Neural crest cell (in vitro differentiated cells): ENCODE results near the gene TP53AIP1. TPM values are rescaled to one million over a fixed set of nuclear protein-coding genes. Genes with fewer than 3 reads are reported as not detected.

Experiments
- DNase-seq: peaks from one replicate; pipeline ENCODE4 v3.0.0; 2021; ENCODE audit warnings: low read depth, mixed read lengths, low spot score
- H3K27ac Mint-ChIP-seq: one replicate; pipeline ENCODE4 v1.8.0; 2021; ENCODE audit warnings: mild to moderate bottlenecking, mixed read lengths; ENCODE audit not compliant: unreplicated experiment
- H3K27me3 Mint-ChIP-seq: 2 replicates; pipeline ENCODE4 v1.8.0; 2021; ENCODE audit warnings: low read depth, mild to moderate bottlenecking, mixed read lengths
- H3K36me3 Mint-ChIP-seq: 2 replicates; pipeline ENCODE4 v1.8.0; 2021; ENCODE audit warnings: low read depth, mild to moderate bottlenecking, mixed read lengths
- H3K4me1 Mint-ChIP-seq: 2 replicates; pipeline ENCODE4 v1.8.0; 2021; ENCODE audit warnings: mixed read lengths
- H3K4me3 Mint-ChIP-seq: one replicate; pipeline ENCODE4 v1.8.0; 2021; ENCODE audit warnings: mild to moderate bottlenecking, mixed read lengths
- H3K9me3 Mint-ChIP-seq: 2 replicates; pipeline ENCODE4 v1.8.0; 2021; ENCODE audit warnings: mixed read lengths
- CTCF ChIP-seq: fragments of 200-600 bp; sonication (generic); conservative IDR thresholded peaks from 2 replicates; pipeline ENCODE4 v1.5.0; 2021; ENCODE audit warnings: antibody characterized with exemption, mild to moderate bottlenecking
- total RNA-seq: library from RNA; stranded (reverse); gene quantifications from 2 replicates; pipeline ENCODE4 v1.2.1, GENCODE V29; 2021

The TP53AIP1 gene
- total RNA-seq, 1 donor from 2014 or later = not detected

GRCh38 chr11:128931066-128931465, 11.6 kb downstream of the TP53AIP1 start:
- H3K27me3 Mint-ChIP-seq = peaks cover 27% of the 10 kb centered on the region
- H3K4me3 Mint-ChIP-seq = peak overlapping the region; percentile 42
- peaks cover 56% of the 10 kb centered on the region for H3K4me1 Mint-ChIP-seq
- no peaks in the 10 kb centered on the region for H3K9me3 Mint-ChIP-seq
- no peak for TF ChIP-seq CTCF
- no peak overlapping the region for H3K27ac Mint-ChIP-seq
- DNase-seq = no peak
- no peaks in the 10 kb centered on the region for H3K36me3 Mint-ChIP-seq

DNA sequence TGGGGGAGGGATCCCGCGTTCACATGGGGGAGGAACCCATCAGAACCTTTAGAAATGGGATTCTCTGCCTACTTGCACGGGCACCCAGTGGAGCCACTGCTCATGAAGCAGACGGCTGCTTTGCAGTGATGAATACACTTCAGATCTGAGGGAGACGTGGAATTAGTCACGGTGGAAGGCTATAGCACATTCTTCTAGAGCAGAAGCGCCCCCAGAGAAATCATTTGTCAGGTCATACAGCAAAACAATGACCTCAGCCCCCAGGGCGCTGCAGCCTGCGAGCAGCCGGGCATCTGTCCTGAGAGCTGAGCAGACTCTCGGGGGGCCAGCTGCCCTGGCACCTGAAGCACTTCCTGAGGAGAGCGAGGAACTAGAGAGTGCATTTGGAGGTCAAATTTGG, 12.7 kb downstream of the TP53AIP1 start:
- TF ChIP-seq CTCF = no peak
- H3K27ac Mint-ChIP-seq = no peak overlapping the region
- peaks cover 50% of the 10 kb centered on the region for H3K4me1 Mint-ChIP-seq
- peaks cover 31% of the 10 kb centered on the region for H3K27me3 Mint-ChIP-seq
- H3K4me3 Mint-ChIP-seq = peak overlapping the region; percentile 76
- no peaks in the 10 kb centered on the region for H3K36me3 Mint-ChIP-seq
- no peaks in the 10 kb centered on the region for H3K9me3 Mint-ChIP-seq
- no peak for DNase-seq

GRCh38 chr11:128929468-128929867, 13.2 kb downstream of the TP53AIP1 start:
- Mint-ChIP-seq H3K27ac (peak overlapping the region; percentile 28), H3K4me3 (peak overlapping the region; percentile 76), H3K9me3 (no peaks in the 10 kb centered on the region), H3K36me3 (no peaks in the 10 kb centered on the region), H3K4me1 (peaks cover 53% of the 10 kb centered on the region), H3K27me3 (peaks cover 32% of the 10 kb centered on the region)
- no peak for TF ChIP-seq CTCF
- DNase-seq = no peak

DNA sequence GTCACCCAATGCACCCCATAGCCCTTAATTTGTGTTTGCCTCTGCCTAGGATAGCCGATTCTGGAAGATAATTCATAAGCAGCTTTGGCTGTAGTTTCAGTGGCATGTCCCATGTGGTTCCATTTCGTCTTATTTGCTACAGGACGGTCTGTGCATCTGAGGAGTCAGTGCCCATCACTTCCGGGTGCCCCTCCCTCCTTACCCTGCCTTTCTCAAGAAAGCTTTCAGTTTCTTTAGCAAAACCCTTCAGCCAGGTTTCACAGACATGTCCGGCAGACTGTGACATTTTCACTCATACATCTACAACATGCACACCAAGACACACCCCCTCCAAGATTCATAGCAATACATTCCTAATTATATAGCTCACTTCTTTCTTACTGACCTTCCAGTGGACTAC, 14.3 kb downstream of the TP53AIP1 start:
- H3K4me3 Mint-ChIP-seq = no peak overlapping the region
- peaks cover 46% of the 10 kb centered on the region for H3K4me1 Mint-ChIP-seq
- H3K27ac Mint-ChIP-seq = no peak overlapping the region
- no peaks in the 10 kb centered on the region for H3K36me3 Mint-ChIP-seq
- no peak for TF ChIP-seq CTCF
- H3K9me3 Mint-ChIP-seq = no peaks in the 10 kb centered on the region
- DNase-seq = no peak
- H3K27me3 Mint-ChIP-seq = peaks cover 37% of the 10 kb centered on the region

GRCh38 chr11:128927683-128928336, 14.9 kb downstream of the TP53AIP1 start:
- TF ChIP-seq CTCF = no peak
- no peaks in the 10 kb centered on the region for H3K9me3 Mint-ChIP-seq
- no peak overlapping the region for H3K4me3 Mint-ChIP-seq
- H3K4me1 Mint-ChIP-seq = peaks cover 44% of the 10 kb centered on the region
- no peaks in the 10 kb centered on the region for H3K36me3 Mint-ChIP-seq
- no peak overlapping the region for H3K27ac Mint-ChIP-seq
- peaks cover 37% of the 10 kb centered on the region for H3K27me3 Mint-ChIP-seq
- no peak for DNase-seq
